HepG2 (cell line): Measurements from ENCODE around the gene NEK5. TPM values are rescaled to one million over a fixed set of nuclear protein-coding genes. Genes with fewer than 3 reads are reported as not detected.

Source experiments
- ATAC-seq: fragments of 200-7000 bp; cut with Tn5 transposase; 3 replicates; pipeline ENCODE4 v1.9.1; 2020; ENCODE audit warnings: mild to moderate bottlenecking, moderate library complexity
- BruUV-seq: library from RNA; stranded (reverse); fragments of 400-500 nt; replicated peaks from 2 replicates; lab custom pipeline; 2021; lab: Mats Ljungman, UMichigan
- CTCF ChIA-PET: fragments of 300-600 bp; formaldehyde crosslinking; extraction: SDS; loops from one replicate; lab custom pipeline; 2021; ENCODE audit warnings: low total read pairs, inconsistent platforms, low intra/inter-chr PET ratio; lab: Yijun Ruan, JAX
- POLR2A ChIA-PET: fragments of 350-600 bp; sonication (Branson Sonifier 250); formaldehyde crosslinking; loops from one replicate; lab custom pipeline; 2020; ENCODE audit warnings: antibody characterized with exemption, inconsistent platforms; lab: Yijun Ruan, JAX
- DNase-seq: peaks from one replicate; pipeline ENCODE4 v3.0.0-alpha.2; 2015; ENCODE audit warnings: low spot score
- FAIRE-seq: peaks from 3 replicates; lab custom pipeline; 2011; peaks lifted over from hg19 to GRCh38; lab: Jason Lieb, UNC
- H2AFZ ChIP-seq: one replicate; pipeline ENCODE4 v1.6.1; 2011; ENCODE audit warnings: low read length, inconsistent platforms
- H3K27ac ChIP-seq: fragments of 300-600 bp; 3 replicates; pipeline ENCODE4 v1.8.0; 2011; ENCODE audit warnings: mixed run types, mild to moderate bottlenecking, mixed read lengths, low read length, inconsistent platforms; ENCODE audit not compliant: insufficient read depth; ENCODE audit errors: extremely low read length
- H3K27me3 ChIP-seq, 2 experiments: fragments of 200-600 bp in 1 of 2; 2 replicates in 1 of 2; 3 replicates in 1 of 2; pipeline versions ENCODE4 v1.6.0 to v1.8.0; 2011; ENCODE audit warnings: low read length in 2 of 2, mild to moderate bottlenecking in 2 of 2, moderate library complexity in 2 of 2, inconsistent platforms in 1 of 2; ENCODE audit not compliant: insufficient read depth in 2 of 2, control insufficient read depth in 1 of 2
- H3K36me3 ChIP-seq, 2 experiments: fragments of 200-600 bp in 1 of 2; replicated peaks in 1 of 2; 2 replicates in 1 of 2; 3 replicates in 1 of 2; pipeline versions ENCODE4 v1.5.1 to v1.8.0; 2011; ENCODE audit warnings: low read length in 2 of 2, inconsistent platforms in 1 of 2; ENCODE audit not compliant: insufficient read depth in 2 of 2, control insufficient read depth in 1 of 2
- H3K4me1 ChIP-seq: 2 replicates; pipeline ENCODE4 v1.5.1; 2012; ENCODE audit warnings: low read length, inconsistent platforms; ENCODE audit not compliant: insufficient read depth
- H3K4me2 ChIP-seq: 2 replicates; pipeline ENCODE4 v1.6.0; 2011; ENCODE audit warnings: low read depth, low read length, inconsistent platforms
- H3K4me3 ChIP-seq, 3 experiments: fragments of 200-600 bp in 1 of 3; sonication (generic), shearing (Covaris generic) in 1 of 3; replicated peaks in 1 of 3; 2 replicates each; pipeline ENCODE4 v1.5.1; 2011 to 2016; ENCODE audit warnings: low read length in 3 of 3, inconsistent platforms in 2 of 3, low read depth in 2 of 3, mild to moderate bottlenecking in 2 of 3, control low read depth in 1 of 3, mixed read lengths in 1 of 3; ENCODE audit not compliant: insufficient read depth in 1 of 3
- H3K79me2 ChIP-seq: one replicate; pipeline ENCODE4 v1.6.1; 2011; ENCODE audit warnings: low read length, inconsistent platforms; ENCODE audit not compliant: insufficient read depth
- H3K9ac ChIP-seq: 2 replicates; pipeline ENCODE4 v1.6.0; 2011; ENCODE audit warnings: mild to moderate bottlenecking, low read depth, low read length, inconsistent platforms; ENCODE audit not compliant: insufficient read depth
- H3K9me3 ChIP-seq: 2 replicates; pipeline ENCODE4 v1.5.1; 2012; ENCODE audit warnings: mild to moderate bottlenecking, low read length
- H4K20me1 ChIP-seq: 2 replicates; pipeline ENCODE4 v1.6.0; 2011; ENCODE audit warnings: inconsistent platforms, mild to moderate bottlenecking, low read length, moderate library complexity; ENCODE audit not compliant: insufficient read depth
- ARID2 ChIP-seq: sonication (generic); formaldehyde crosslinking; IDR thresholded peaks from 2 replicates; pipeline ENCODE4 v1.8.1; 2022; ENCODE audit warnings: mild to moderate bottlenecking, missing genetic modification reagents, borderline replicate concordance
- CREB3 ChIP-seq: sonication (generic); formaldehyde crosslinking; IDR thresholded peaks from 2 replicates; pipeline ENCODE4 v1.5.0; 2020; ENCODE audit warnings: missing genetic modification reagents
- DMAP1 ChIP-seq: IDR thresholded peaks from 2 replicates; pipeline ENCODE4 v1.6.1; 2016
- ELF3 ChIP-seq: IDR thresholded peaks from 2 replicates; pipeline ENCODE4 v1.6.1; 2016; ENCODE audit warnings: missing genetic modification reagents, missing compliant biosample characterization
- JUN ChIP-seq: sonication (generic); formaldehyde crosslinking; IDR thresholded peaks from 2 replicates; pipeline ENCODE4 v1.4.0; 2020; ENCODE audit warnings: mild to moderate bottlenecking, missing genetic modification reagents
- KDM4B ChIP-seq: sonication (generic); formaldehyde crosslinking; IDR thresholded peaks from 2 replicates; pipeline ENCODE4 v1.4.0; 2020; ENCODE audit warnings: missing genetic modification reagents
- MED13 ChIP-seq: sonication (generic); formaldehyde crosslinking; IDR thresholded peaks from 2 replicates; pipeline ENCODE4 v1.5.0; 2020; ENCODE audit warnings: missing genetic modification reagents
- NBN ChIP-seq: fragments of 450-650 bp; conservative IDR thresholded peaks from 2 replicates; pipeline ENCODE4 v1.6.1; 2017
- NR2C2 ChIP-seq: sonication (generic); formaldehyde crosslinking; IDR thresholded peaks from 2 replicates; pipeline ENCODE4 v1.4.0; 2020; ENCODE audit warnings: missing genetic modification reagents, mild to moderate bottlenecking, moderate library complexity, borderline replicate concordance
- PLSCR1 ChIP-seq: sonication (generic); formaldehyde crosslinking; IDR thresholded peaks from 2 replicates; pipeline ENCODE4 v1.5.0; 2020; ENCODE audit warnings: missing genetic modification reagents, mild to moderate bottlenecking, borderline replicate concordance
- RELA ChIP-seq: sonication (generic); formaldehyde crosslinking; IDR thresholded peaks from 2 replicates; pipeline ENCODE4 v1.4.0; 2020; ENCODE audit warnings: missing genetic modification reagents
- SATB2 ChIP-seq: sonication (generic); formaldehyde crosslinking; IDR thresholded peaks from 2 replicates; pipeline ENCODE4 v1.5.0; 2020; ENCODE audit warnings: missing genetic modification reagents
- SMAD3 ChIP-seq: sonication (generic); formaldehyde crosslinking; IDR thresholded peaks from 2 replicates; pipeline ENCODE4 v1.4.0; 2020; ENCODE audit warnings: missing genetic modification reagents
- SRSF4 ChIP-seq: fragments of 200-400 bp; formaldehyde crosslinking; IDR thresholded peaks from one replicate; pipeline ENCODE4 v1.6.1; 2018; ENCODE audit warnings: mild to moderate bottlenecking, low read depth, low read length, moderate library complexity; ENCODE audit not compliant: poor library complexity, severe bottlenecking
- STAT5B ChIP-seq: sonication (generic); formaldehyde crosslinking; IDR thresholded peaks from 2 replicates; pipeline ENCODE4 v1.4.0; 2020; ENCODE audit warnings: missing genetic modification reagents
- ZFY ChIP-seq: sonication (generic); formaldehyde crosslinking; IDR thresholded peaks from 2 replicates; pipeline ENCODE4 v1.4.0; 2020; ENCODE audit warnings: missing genetic modification reagents
- ZNF281 ChIP-seq: sonication (generic); formaldehyde crosslinking; IDR thresholded peaks from 2 replicates; pipeline ENCODE4 v1.4.0; 2020; ENCODE audit warnings: missing genetic modification reagents, borderline replicate concordance
- ZNF382 ChIP-seq: sonication (generic); formaldehyde crosslinking; IDR thresholded peaks from 2 replicates; pipeline ENCODE4 v1.5.0; 2020; ENCODE audit warnings: missing genetic modification reagents, mild to moderate bottlenecking, borderline replicate concordance
- ZNF512 ChIP-seq: sonication (generic); formaldehyde crosslinking; IDR thresholded peaks from 2 replicates; pipeline ENCODE4 v1.4.0; 2020; ENCODE audit warnings: mild to moderate bottlenecking, missing genetic modification reagents
- ZNF768 ChIP-seq: sonication (generic); formaldehyde crosslinking; IDR thresholded peaks from 2 replicates; pipeline ENCODE4 v1.4.0; 2020; ENCODE audit warnings: missing genetic modification reagents
- ZSCAN21 ChIP-seq: sonication (generic); formaldehyde crosslinking; IDR thresholded peaks from 2 replicates; pipeline ENCODE4 v1.8.0; 2022; ENCODE audit warnings: mild to moderate bottlenecking, missing genetic modification reagents, moderate library complexity, borderline replicate concordance
- WGBS: methylation state at CpG from one replicate; pipeline ENCODE4 v1.1.6; 2017; ENCODE audit warnings: low lambda C conversion rate; 5-methylcytosine and 5-hydroxymethylcytosine counted together
- in situ Hi-C: cut with HindIII; loops from 2 replicates; pipeline ENCODE4 v1.10.0; 2017; ENCODE audit warnings: low pct_unique_long_range_greater_than_20kb; ENCODE audit not compliant: extremely low pct_ligation_motif_present
- intact Hi-C: fragments of 100-400 bp; cut with micrococcal nuclease; formaldehyde crosslinking; loops from one replicate; pipeline ENCODE4 v1.10.0; 2022; ENCODE audit not compliant: unreplicated experiment
- polyA plus RNA-seq, 8 experiments: library from polyadenylated mRNA; depleted of rRNA in 3 of 8; stranded (reverse) in 7 of 8; unstranded in 1 of 8; fragments of >200 nt; fragmentation: Illumina TruSeq in 4 of 8; extraction: Trizol in 4 of 8; gene quantifications; 2 replicates each; pipeline versions ENCODE4 v1.2.1 to v1.2.3, GENCODE V29; 2011 to 2016; ENCODE audit warnings: low read depth in 4 of 8, missing spikeins in 1 of 8, mixed read lengths in 1 of 8; ENCODE audit not compliant: insufficient read depth in 1 of 8
- total RNA-seq, 5 experiments: library from RNA; depleted of rRNA; stranded (reverse); fragments of >200 nt; fragmentation: Illumina TruSeq; extraction: Trizol; gene quantifications; 2 replicates each; pipeline ENCODE4 v1.2.3, GENCODE V29; 2016; ENCODE audit warnings: low read depth in 1 of 5

NEK5 gene
- total and polyA plus RNA-seq, 2 of the 13 experiments (the other 11 are each of a cell fraction or from before 2014, with no cell fraction given), result 0.12 to 0.22 TPM

GRCh38 chr13:52012512-52012836 is 116.4 kb downstream of the NEK5 start:
- Histone ChIP-seq H3K9ac (peak overlapping the region; percentile 96), H2AFZ (peak overlapping the region; percentile 72), H3K4me1 (peaks cover 57% of the 10 kb centered on the region), H3K27me3 (no peaks in the 10 kb centered on the region; a peak in 1 of 5 replicates), H3K36me3 (peaks cover under 1 to 2% of the 10 kb centered on the region in 2 experiments; a peak in 3 of 5 replicates), H3K9me3 (no peaks in the 10 kb centered on the region), H3K79me2 (peaks cover 95% of the 10 kb centered on the region), H3K27ac (peak overlapping the region; percentile 86), H3K4me2 (peak overlapping the region; percentile 70), H3K4me3 (peak overlapping the region; percentile 86 to 97 (median 87)), H4K20me1 (peaks cover 20% of the 10 kb centered on the region)
- no peak for TF ChIP-seq JUN
- no peak for TF ChIP-seq ZSCAN21 (CRISPR knock-in tag)
- no peak for TF ChIP-seq NBN
- TF ChIP-seq CREB3 (CRISPR knock-in tag), result no peak
- no peak for TF ChIP-seq ARID2
- peak; percentile 2; the same call in 1 of the 2 replicates for TF ChIP-seq ELF3 (CRISPR knock-in tag)
- no peak for TF ChIP-seq STAT5B
- peak; percentile 13; the same call in 1 of the 2 replicates for TF ChIP-seq NR2C2
- TF ChIP-seq KDM4B, result no peak
- no peak for TF ChIP-seq ZNF768 (CRISPR knock-in tag)
- TF ChIP-seq ZFY (CRISPR knock-in tag), result no peak
- TF ChIP-seq SRSF4, result no peak
- no peak for TF ChIP-seq ZNF281 (CRISPR knock-in tag)
- TF ChIP-seq SATB2 (CRISPR knock-in tag), result no peak
- no peak for TF ChIP-seq ZNF382 (CRISPR knock-in tag)
- peak; percentile 5; the same call in 1 of the 2 replicates for TF ChIP-seq SMAD3 (CRISPR knock-in tag)
- TF ChIP-seq MED13 (CRISPR knock-in tag), result no peak
- TF ChIP-seq PLSCR1 (CRISPR knock-in tag), result no peak
- TF ChIP-seq ZNF512, result no peak
- no peak for TF ChIP-seq DMAP1 (CRISPR knock-in tag)
- no peak for TF ChIP-seq RELA (CRISPR knock-in tag)
- WGBS, result under 1% methylated on average over 8 of the region's 8 CpGs
- FAIRE-seq (no peak), ATAC-seq (no peak), DNase-seq (no peak)
- ChIA-PET POLR2A (interaction anchor here (0.6 to 2.2 kb wide), 11 partner anchors 9 to 116 kb away, joined by 3 to 32 read pairs (median 7); partner anchors contain the start of genes NEK5 and UTP14C), CTCF (interaction anchor here (1.3 kb wide), 1 partner anchor 11 kb away, joined by 5 read pairs; no protein-coding TSS in a partner anchor)
- intact Hi-C loops, result loop anchor here (1.0 to 5.0 kb wide), 4 partner anchors 13 to 180 kb away; no protein-coding TSS in a partner anchor
- no TSS peak for BruUV-seq
- in situ Hi-C loops, result loop anchor here (5.0 to 25.0 kb wide), 2 partner anchors 115 to 450 kb away; partner anchors contain the start of genes CKAP2, NEK5 and VPS36
